Rectal smooth muscle tissue (tissue), 1 donor: Measurements from ENCODE around the gene SBK3.
A peak's percentile ranks its signal among the peaks of the same experiment; 100 is the strongest.
"Not testable (repeated sequence)": the region's sequence is repeated elsewhere in the genome, so short reads cannot be mapped to it uniquely, and the experiment has no call there.

Experiments
- H3K27ac ChIP-seq: one replicate; pipeline ENCODE4 v1.7.0; 2013; ENCODE audit warnings: low read depth, low read length, inconsistent platforms
- H3K27me3 ChIP-seq: one replicate; pipeline ENCODE4 v1.7.0; 2013; ENCODE audit warnings: low read length; ENCODE audit not compliant: control insufficient read depth, insufficient read depth
- H3K36me3 ChIP-seq: one replicate; pipeline ENCODE4 v1.7.0; 2013; ENCODE audit warnings: low read length; ENCODE audit not compliant: control insufficient read depth, insufficient read depth
- H3K4me1 ChIP-seq: one replicate; pipeline ENCODE4 v1.7.0; 2013; ENCODE audit warnings: low read length; ENCODE audit not compliant: control insufficient read depth, insufficient read depth
- H3K4me3 ChIP-seq: one replicate; pipeline ENCODE4 v1.7.0; 2013; ENCODE audit warnings: low read length
- H3K9ac ChIP-seq: one replicate; pipeline ENCODE4 v1.7.0; 2013; ENCODE audit warnings: low read length

SBK3 gene, protein sequence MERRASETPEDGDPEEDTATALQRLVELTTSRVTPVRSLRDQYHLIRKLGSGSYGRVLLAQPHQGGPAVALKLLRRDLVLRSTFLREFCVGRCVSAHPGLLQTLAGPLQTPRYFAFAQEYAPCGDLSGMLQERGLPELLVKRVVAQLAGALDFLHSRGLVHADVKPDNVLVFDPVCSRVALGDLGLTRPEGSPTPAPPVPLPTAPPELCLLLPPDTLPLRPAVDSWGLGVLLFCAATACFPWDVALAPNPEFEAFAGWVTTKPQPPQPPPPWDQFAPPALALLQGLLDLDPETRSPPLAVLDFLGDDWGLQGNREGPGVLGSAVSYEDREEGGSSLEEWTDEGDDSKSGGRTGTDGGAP

DNA sequence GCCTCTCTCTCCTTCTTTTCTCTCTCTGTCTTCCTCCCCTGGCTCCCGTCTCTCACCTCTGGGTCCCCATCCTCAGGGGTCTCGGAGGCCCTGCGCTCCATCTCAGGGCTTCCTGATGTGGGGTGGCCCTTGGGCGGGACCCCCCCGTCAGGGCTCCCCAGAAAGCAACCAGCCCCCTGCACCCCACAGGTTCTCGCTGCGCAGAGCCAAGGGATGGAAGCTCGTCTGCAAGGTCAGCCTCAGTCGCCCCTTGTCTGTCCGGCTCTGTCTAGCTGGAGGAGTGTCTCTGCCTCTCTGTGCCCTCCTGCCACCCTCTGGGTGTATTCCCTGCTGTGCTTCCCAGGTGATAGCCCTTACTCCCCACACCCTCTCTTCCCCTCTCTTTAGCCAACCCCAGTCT, at the start of gene SBK3:
Gene SBK3 (minus strand): TSS at position 101 of the 400 bp plus-strand sequence. CDS start 0 bp downstream, at position 101.
- no peaks in the 10 kb centered on the region for H3K4me1 ChIP-seq
- no peaks in the 10 kb centered on the region for H3K36me3 ChIP-seq
- H3K4me3 ChIP-seq = no peak within 1 kb of the TSS
- no peak within 1 kb of the TSS for H3K27ac ChIP-seq
- H3K9ac ChIP-seq = no peak within 1 kb of the TSS
- H3K27me3 ChIP-seq = peaks cover 6% of the 10 kb centered on the region

DNA sequence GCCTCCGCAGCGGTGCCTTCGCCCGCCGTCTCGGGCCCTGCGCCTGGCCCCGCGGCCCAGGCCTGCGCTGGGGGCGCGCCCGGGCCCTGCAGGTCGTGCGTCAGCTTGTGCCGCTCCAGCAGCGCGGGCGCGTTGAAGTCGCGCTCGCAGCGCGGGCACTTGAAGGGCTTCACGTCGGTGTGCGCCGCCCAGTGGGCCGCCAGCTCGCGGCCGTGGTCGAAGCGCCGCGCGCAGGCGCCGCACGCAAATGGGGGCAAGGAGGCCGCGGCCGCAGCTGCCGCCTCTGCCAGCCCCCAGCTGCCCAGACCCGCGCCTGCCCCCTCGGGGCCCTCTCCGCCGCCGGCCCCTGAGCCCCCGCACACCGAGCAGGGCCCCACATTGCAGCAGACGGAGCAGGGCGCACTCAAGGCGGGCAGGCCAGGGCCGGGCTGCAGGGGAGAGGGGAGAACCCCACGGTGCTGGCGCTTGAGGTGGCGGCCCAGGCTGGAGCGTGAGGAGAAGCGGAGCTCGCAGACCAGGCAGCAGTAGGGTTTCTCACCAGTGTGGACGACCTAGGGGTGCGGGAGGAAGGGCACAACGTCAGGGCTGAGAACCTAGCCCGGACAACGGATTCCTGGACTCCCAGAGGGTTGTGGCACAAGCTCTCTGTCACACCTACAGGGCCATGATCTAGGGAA, 47.9 kb upstream of the SBK3 start:
- Histone ChIP-seq H3K9ac (no peak overlapping the region), H3K36me3 (peaks cover 11% of the 10 kb centered on the region), H3K4me3 (no peak overlapping the region), H3K27ac (no peak overlapping the region), H3K4me1 (no peaks in the 10 kb centered on the region), H3K27me3 (no peaks in the 10 kb centered on the region)

DNA sequence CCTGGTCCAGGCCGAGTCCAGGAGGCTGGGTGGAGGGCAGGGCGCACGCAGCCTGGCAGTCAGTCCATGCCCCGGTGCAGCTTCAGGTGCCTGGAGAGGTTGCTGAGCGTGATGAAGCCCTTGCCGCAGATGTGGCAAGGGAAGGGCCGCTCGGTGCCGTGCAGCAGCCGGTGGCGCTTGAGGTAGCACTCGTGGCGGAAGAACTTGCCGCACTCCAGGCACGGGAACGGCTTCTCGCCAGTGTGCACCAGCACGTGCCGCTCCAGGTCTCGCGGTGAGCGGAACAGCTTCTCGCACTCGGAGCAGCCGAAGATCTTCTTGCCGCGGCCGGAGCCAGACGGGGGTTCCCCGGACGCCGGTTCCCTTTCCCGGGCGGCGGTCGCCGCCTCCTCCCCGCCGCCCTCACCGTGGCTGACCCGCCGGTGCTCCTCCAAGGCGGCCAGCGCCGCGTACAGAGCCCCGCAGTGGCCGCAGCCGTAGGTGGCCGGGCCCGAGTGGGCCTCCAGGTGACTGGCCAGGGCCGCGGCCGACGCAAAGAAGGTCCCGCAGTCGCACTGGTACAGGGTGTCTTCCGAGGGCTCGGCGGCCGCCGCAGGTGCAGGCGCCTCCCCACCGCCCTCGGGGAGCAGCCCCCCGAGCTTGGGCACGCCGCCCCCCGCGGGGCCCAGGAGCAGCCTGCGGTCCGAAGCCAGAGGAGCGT, 47.2 kb upstream of the SBK3 start:
- Histone ChIP-seq H3K4me3 (no peak overlapping the region), H3K9ac (no peak overlapping the region), H3K36me3 (peaks cover 11% of the 10 kb centered on the region), H3K27ac (no peak overlapping the region), H3K4me1 (no peaks in the 10 kb centered on the region), H3K27me3 (no peaks in the 10 kb centered on the region)

DNA sequence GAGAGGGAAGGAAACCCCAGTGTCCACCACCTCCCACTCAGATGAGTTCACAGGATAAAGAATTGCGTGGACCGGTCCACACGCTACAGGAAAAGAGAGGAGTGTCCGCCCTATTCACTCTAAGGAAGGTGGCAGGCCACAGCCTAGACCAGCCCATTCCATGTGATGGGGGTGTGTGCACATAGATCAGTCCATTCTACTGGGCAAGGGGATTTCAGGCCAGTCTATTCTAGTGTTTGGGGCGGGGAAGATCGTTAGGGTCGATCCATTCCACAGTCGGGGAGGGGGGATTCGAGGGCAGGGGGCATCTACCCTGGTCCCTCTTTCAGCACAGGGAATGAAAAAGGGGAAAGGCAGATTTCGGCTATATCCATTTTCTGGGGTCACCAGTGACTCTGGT, 46.2 kb upstream of the SBK3 start:
- H3K4me3 ChIP-seq = no peak overlapping the region
- H3K4me1 ChIP-seq = no peaks in the 10 kb centered on the region
- no peaks in the 10 kb centered on the region for H3K27me3 ChIP-seq
- no peak overlapping the region for H3K27ac ChIP-seq
- H3K9ac ChIP-seq = no peak overlapping the region
- peaks cover 11% of the 10 kb centered on the region for H3K36me3 ChIP-seq

DNA sequence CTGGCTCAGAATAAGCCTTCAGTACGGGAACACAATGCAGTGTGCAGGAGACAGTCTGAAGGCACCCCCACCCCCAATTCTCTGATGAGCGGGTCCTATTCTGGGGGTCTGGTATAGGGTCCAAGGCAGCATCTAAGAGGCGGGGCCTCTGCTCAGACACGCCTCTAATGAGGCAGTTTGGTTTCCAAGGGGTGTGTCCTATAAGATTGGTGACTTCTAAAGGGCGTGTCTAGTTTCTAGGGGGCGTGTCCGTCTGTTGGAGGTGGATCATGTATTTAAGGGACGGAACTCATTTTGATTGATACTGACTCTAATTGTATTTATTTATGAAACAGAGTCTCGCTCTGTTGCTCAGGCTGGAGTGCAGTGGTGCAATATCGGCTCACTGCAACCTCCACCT, 45.3 kb upstream of the SBK3 start:
- no peaks in the 10 kb centered on the region for H3K4me1 ChIP-seq
- no peaks in the 10 kb centered on the region for H3K27me3 ChIP-seq
- no peak overlapping the region for H3K27ac ChIP-seq
- H3K4me3 ChIP-seq = no peak overlapping the region
- H3K36me3 ChIP-seq = peaks cover 4% of the 10 kb centered on the region
- H3K9ac ChIP-seq = no peak overlapping the region

DNA sequence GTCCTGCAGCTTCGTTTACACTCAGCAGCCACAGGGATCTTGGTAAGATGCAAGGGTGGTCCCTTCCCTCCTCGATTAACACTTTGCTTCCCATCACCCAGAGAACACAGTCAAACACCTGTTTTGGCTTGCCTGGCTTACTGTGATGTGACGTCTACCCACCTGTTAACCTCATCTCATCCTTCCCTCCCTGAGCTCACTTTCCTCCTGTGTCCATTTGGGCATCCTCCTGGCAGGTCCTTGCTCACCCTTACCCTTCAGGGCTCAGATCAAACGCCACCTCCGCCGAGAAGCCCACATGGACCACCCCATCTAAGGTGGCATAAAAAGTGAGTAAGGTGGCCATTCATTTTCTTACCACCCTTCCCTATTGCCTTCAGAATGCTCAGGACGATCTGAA, 44.8 kb upstream of the SBK3 start:
- H3K27me3 ChIP-seq = no peaks in the 10 kb centered on the region
- H3K9ac ChIP-seq = no peak overlapping the region
- no peaks in the 10 kb centered on the region for H3K4me1 ChIP-seq
- H3K36me3 ChIP-seq = no peaks in the 10 kb centered on the region
- no peak overlapping the region for H3K27ac ChIP-seq
- no peak overlapping the region for H3K4me3 ChIP-seq

DNA sequence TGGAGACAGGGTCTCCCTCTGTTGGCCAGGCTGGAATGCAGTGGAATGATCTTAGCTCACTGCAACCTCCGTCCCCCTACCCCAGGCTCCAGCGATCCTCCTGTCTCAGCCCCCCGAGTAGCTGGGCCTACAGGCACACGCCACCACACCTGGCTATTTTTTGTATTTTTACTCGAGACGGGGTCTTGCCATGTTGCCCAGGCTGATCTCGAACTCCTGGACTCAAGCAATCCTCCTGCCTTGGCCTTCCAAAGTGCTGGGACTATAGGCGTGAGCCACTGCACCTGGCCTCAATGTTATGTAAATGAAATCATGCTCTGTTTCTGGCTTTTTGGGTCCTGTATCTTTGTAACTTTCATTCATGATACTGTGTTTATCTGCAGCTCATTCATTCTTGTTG, 43.4 kb upstream of the SBK3 start:
- Histone ChIP-seq H3K4me1 (no peaks in the 10 kb centered on the region), H3K36me3 (no peaks in the 10 kb centered on the region), H3K27me3 (no peaks in the 10 kb centered on the region), H3K27ac (no peak overlapping the region), H3K4me3 (no peak overlapping the region), H3K9ac (no peak overlapping the region)

DNA sequence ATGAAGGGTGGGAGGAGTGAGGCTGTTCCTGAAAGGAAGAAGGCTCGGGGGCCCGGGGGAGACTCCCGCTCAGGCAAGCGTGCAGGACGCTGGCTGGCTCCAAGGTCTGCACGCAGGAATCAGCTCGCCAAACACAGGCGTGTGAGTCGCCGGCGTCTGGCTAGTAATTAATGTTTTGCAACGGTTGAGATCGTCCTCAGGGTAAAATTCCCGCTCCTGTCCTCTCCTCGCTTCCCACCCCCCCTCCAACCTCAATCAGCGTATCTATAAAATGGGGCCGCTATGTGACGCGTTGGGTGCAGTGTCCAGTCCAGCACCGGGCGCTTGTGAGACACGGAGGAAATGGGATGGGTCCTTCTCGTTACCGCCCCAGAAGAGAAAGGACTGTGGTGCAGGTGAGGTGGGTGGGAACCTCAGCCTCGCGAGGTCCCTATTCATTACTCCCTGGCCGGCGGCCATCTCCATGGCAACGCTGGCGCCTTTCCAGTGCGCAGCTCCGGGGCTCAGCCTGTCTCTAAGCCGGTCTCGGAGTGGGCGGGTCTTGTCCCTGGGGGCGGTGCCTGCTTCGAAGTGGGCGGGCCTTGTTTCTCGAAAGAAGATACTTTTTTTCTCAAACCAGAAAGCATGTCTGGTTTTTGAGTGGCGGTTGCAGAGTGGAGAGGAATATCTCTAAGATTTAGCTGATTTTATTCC, 41.8 kb upstream of the SBK3 start:
- no peaks in the 10 kb centered on the region for H3K27me3 ChIP-seq
- H3K27ac ChIP-seq = no peak overlapping the region
- H3K4me3 ChIP-seq = peak overlapping the region; percentile 72
- no peak overlapping the region for H3K9ac ChIP-seq
- no peaks in the 10 kb centered on the region for H3K36me3 ChIP-seq
- no peaks in the 10 kb centered on the region for H3K4me1 ChIP-seq

DNA sequence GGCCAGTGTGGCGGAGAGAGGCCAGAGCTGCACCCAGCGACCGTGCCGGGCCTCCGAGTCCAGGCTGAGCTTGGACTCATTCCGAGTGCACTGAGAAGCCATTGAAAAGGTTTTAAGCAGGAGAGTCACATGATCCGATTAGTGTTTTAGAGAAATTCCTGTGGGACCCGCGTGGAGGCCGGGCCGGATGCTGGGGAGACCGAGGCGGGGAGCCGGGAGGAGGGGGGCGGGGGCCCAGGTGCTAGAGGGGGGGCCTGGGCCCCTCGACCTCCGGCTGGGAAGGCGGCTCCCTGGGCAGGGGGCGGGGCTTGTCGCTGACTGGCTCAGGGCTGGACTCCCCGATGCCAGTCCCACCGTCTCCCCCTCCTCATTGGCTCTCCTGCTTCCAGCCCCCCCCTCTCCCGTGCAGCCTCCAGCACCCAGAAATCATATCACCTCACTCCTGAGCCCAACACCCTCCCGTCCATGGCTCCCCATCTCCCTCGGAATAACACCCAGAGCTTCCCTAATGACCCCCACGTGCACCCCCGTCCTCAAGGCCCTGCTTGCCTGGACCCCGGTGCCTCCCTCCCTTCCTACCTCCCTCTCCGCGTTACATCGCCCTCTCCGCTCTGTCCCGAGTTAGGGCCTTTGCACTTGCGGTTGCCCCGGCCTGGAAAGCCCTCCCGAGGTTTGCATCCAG, 40.5 kb upstream of the SBK3 start:
- Histone ChIP-seq H3K4me1 (no peaks in the 10 kb centered on the region), H3K4me3 (peak overlapping the region; percentile 51), H3K27me3 (no peaks in the 10 kb centered on the region), H3K27ac (peak overlapping the region; percentile 30), H3K9ac (no peak overlapping the region), H3K36me3 (no peaks in the 10 kb centered on the region)

DNA sequence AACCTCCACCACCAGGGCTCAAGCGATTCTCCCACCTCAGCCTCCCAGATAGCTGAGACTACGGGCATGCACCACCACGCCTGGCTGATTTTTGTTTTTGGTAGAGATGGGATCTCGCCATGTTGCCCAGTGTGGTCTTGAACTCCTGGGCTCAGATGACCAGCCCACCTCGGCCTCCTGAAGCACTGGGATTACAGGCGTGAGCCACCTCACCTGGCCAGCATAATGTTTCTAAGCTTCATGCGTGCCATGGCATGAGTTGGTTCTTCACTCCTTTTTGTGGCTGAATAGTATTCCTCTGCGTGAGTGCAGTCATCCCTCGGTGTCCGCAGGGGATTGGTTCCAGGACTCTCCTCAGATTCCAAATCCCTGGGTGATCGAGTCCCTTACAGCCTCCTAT, 39.5 kb upstream of the SBK3 start:
- Histone ChIP-seq H3K27ac (no peak overlapping the region), H3K36me3 (no peaks in the 10 kb centered on the region), H3K4me1 (no peaks in the 10 kb centered on the region)

DNA sequence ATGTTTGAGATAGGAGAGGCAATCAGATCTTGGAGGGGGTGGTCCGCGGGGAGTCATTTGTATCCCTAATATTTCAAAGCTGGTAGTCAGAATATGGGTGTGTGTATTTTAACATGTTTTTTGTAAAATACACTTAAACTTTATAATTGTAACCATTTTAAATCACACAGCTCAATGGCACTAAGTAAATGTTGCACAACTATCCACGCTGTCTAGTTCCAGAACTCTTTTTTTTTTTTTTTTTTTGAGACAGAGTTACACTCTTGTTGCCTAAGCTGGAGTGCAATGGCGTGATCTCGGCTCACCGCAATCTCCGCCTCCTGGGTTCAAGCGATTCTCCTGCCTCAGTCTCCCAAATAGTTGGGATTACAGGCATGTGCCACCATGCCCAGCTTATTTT, 38.6 kb upstream of the SBK3 start:
- not testable (repeated sequence) for H3K9ac ChIP-seq, H3K27ac ChIP-seq, H3K4me1 ChIP-seq

More for the DNA sequence above, 39.5 kb upstream of the SBK3 start:
- no peaks in the 10 kb centered on the region for H3K27me3 ChIP-seq
- H3K4me3 ChIP-seq = no peak overlapping the region
- H3K9ac ChIP-seq = no peak overlapping the region

DNA sequence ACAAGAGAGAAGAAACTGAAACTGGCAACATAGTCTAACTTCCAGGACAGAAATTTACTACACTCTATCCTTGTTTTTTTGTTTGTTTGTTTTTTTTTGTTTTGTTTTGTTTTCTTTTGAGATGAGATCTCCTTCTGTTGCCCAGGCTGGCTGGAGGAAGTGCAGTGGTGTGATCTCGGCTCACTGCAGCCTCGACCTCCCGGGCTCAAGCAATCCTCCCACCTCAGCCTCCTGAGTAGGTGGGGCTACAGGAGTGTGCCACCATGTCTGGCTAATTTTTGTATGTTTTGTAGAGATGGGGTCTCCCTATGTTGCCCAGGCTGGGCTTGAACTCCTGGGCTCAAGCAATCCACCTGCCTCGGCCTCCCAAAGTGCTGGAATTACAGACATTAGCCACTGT, 36.9 kb upstream of the SBK3 start:
- not testable (repeated sequence) for H3K36me3 ChIP-seq, H3K9ac ChIP-seq, H3K27me3 ChIP-seq, H3K27ac ChIP-seq, H3K4me3 ChIP-seq, H3K4me1 ChIP-seq

More for the DNA sequence above, 38.6 kb upstream of the SBK3 start:
- not testable (repeated sequence) for H3K4me3 ChIP-seq, H3K27me3 ChIP-seq, H3K36me3 ChIP-seq
